HCT116 (cell line): ENCODE measurements around the gene LCN2. TPM values are rescaled to one million over a fixed set of nuclear protein-coding genes. Genes with fewer than 3 reads are reported as not detected.

Source experiments
- ATAC-seq: fragments of 200-7000 bp; cut with Tn5 transposase; 2 replicates; pipeline ENCODE4 v1.9.1; 2020; ENCODE audit warnings: mild to moderate bottlenecking, moderate library complexity
- BruUV-seq: library from RNA; stranded (reverse); fragments of 400-500 nt; replicated peaks from 2 replicates; lab custom pipeline; 2021; lab: Mats Ljungman, UMichigan
- CTCF ChIA-PET: fragments of 300-600 bp; sonication (Branson Sonifier 250); formaldehyde crosslinking; loops from one replicate; lab custom pipeline; 2021; ENCODE audit warnings: antibody characterized with exemption; lab: Charles Lee
- POLR2A ChIA-PET: fragments of 300-600, 350-600 bp; sonication (Branson Sonifier 250); formaldehyde crosslinking; loops from one replicate; lab custom pipeline; 2021; ENCODE audit warnings: antibody characterized with exemption; lab: Charles Lee
- RAD21 ChIA-PET, 2 experiments: fragments of 300-600 bp; sonication (Branson Sonifier 250); formaldehyde crosslinking; loops; one replicate each; lab custom pipeline; 2023; ENCODE audit warnings: low total read pairs in 2 of 2; ENCODE audit not compliant: uncharacterized antibody in 2 of 2, unreplicated experiment in 2 of 2, low non-redundant PET in 1 of 2; lab: Charles Lee
- DNase-seq: peaks from one replicate; pipeline ENCODE4 v3.0.0-alpha.2; 2010; ENCODE audit warnings: low read depth, low spot score
- H2AFZ ChIP-seq: fragments of 200-600 bp; shearing (Covaris generic), sonication (generic); 2 replicates; pipeline ENCODE4 v1.6.1; 2017; ENCODE audit warnings: low read depth, mixed run types, mixed read lengths, antibody characterized with exemption, low read length; ENCODE audit not compliant: poor library complexity, severe bottlenecking
- H3K27ac ChIP-seq: 2 replicates; pipeline ENCODE4 v1.5.1; 2012; ENCODE audit warnings: low read depth, low read length
- H3K27me3 ChIP-seq: fragments of 200-600 bp; sonication (generic); 2 replicates; pipeline ENCODE4 v1.6.1; 2016; ENCODE audit warnings: mixed run types, low read length, mixed read lengths; ENCODE audit not compliant: insufficient read depth
- H3K36me3 ChIP-seq, 2 experiments: fragments of 200-500 bp in 1 of 2; fragments of 200-600 bp in 1 of 2; sonication (Bioruptor generic) in 1 of 2; sonication (generic) in 1 of 2; 2 replicates each; pipeline versions ENCODE4 v1.5.1 to v1.6.1; 2014 to 2016; ENCODE audit warnings: low read length in 2 of 2, inconsistent platforms in 1 of 2, mixed read lengths in 1 of 2, mixed run types in 1 of 2; ENCODE audit not compliant: insufficient read depth in 2 of 2, control insufficient read depth in 1 of 2
- H3K4me1 ChIP-seq, 2 experiments: fragments of 200-600 bp in 1 of 2; sonication (generic) in 1 of 2; 2 replicates each; pipeline versions ENCODE4 v1.5.1 to v1.6.1; 2012 to 2017; ENCODE audit warnings: low read length in 2 of 2, inconsistent platforms in 1 of 2, mild to moderate bottlenecking in 1 of 2, mixed read lengths in 1 of 2, mixed run types in 1 of 2, moderate library complexity in 1 of 2; ENCODE audit not compliant: insufficient read depth in 2 of 2, control insufficient read depth in 1 of 2
- H3K4me2 ChIP-seq: fragments of 200-600 bp; sonication (generic); 2 replicates; pipeline ENCODE4 v1.6.1; 2017; ENCODE audit warnings: mixed run types, low read length, mixed read lengths
- H3K4me3 ChIP-seq, 2 experiments: fragments of 200-600 bp in 1 of 2; sonication (generic) in 1 of 2; replicated peaks in 1 of 2; 2 replicates each; pipeline ENCODE4 v1.5.1; 2011 to 2016; ENCODE audit warnings: low read length in 2 of 2, control low read depth in 1 of 2, low read depth in 1 of 2, mild to moderate bottlenecking in 1 of 2, mixed read lengths in 1 of 2, mixed run types in 1 of 2
- H3K79me2 ChIP-seq: fragments of 200-600 bp; sonication (generic); 2 replicates; pipeline ENCODE4 v1.6.1; 2017; ENCODE audit warnings: mild to moderate bottlenecking, mixed run types, low read length, moderate library complexity, mixed read lengths; ENCODE audit not compliant: insufficient read depth
- H3K9ac ChIP-seq: fragments of 200-600 bp; sonication (generic); 2 replicates; pipeline ENCODE4 v1.6.1; 2016; ENCODE audit warnings: low read length, mixed read lengths
- H3K9me2 ChIP-seq: fragments of 200-600 bp; sonication (generic), shearing (Covaris generic); 2 replicates; pipeline ENCODE4 v1.6.1; 2017; ENCODE audit warnings: mixed run types, mild to moderate bottlenecking, moderate library complexity; ENCODE audit not compliant: insufficient read depth
- H3K9me3 ChIP-seq, 2 experiments: fragments of 200-500 bp in 1 of 2; fragments of 200-600 bp in 1 of 2; sonication (Bioruptor generic) in 1 of 2; sonication (generic) in 1 of 2; 2 replicates each; pipeline ENCODE4 v1.6.1; 2014 to 2017; ENCODE audit warnings: low read length in 2 of 2, mixed read lengths in 2 of 2, inconsistent platforms in 1 of 2, low read depth in 1 of 2, mild to moderate bottlenecking in 1 of 2, mixed run types in 1 of 2, moderate library complexity in 1 of 2; ENCODE audit not compliant: control insufficient read depth in 1 of 2, insufficient read depth in 1 of 2
- H4K20me1 ChIP-seq: fragments of 200-600 bp; sonication (generic), shearing (Covaris generic); 2 replicates; pipeline ENCODE4 v1.6.1; 2017; ENCODE audit warnings: mixed run types, mild to moderate bottlenecking, moderate library complexity; ENCODE audit not compliant: insufficient read depth
- POLR2A ChIP-seq: IDR thresholded peaks from 2 replicates; pipeline ENCODE4 v1.7.0; 2011; ENCODE audit warnings: borderline replicate concordance; ENCODE audit not compliant: insufficient read depth, insufficient read length; ENCODE audit errors: extremely low read depth
- ZBTB33 ChIP-seq: IDR thresholded peaks from 2 replicates; pipeline ENCODE4 v1.6.1; 2011; ENCODE audit warnings: mild to moderate bottlenecking, low read length, moderate library complexity; ENCODE audit not compliant: insufficient replicate concordance; ENCODE audit errors: extremely low read depth
- ZNF274 ChIP-seq: fragments of 200-500 bp; sonication (Bioruptor generic); IDR thresholded peaks from 2 replicates; pipeline ENCODE4 v1.6.1; 2014; ENCODE audit warnings: mild to moderate bottlenecking, low read depth, low read length, inconsistent platforms
- intact Hi-C: fragments of 100-400 bp; cut with micrococcal nuclease; formaldehyde crosslinking; loops from 2 replicates; pipeline ENCODE4 v1.10.0; 2022
- total RNA-seq: library from RNA; stranded (reverse); gene quantifications from one replicate; pipeline ENCODE4 v1.2.1, GENCODE V29; 2021; ENCODE audit not compliant: unreplicated experiment

Gene LCN2
- total RNA-seq, 1 experiment from 2014 or later = 9.2 TPM

- intact Hi-C loops = no loop called here
- H3K9me3 ChIP-seq = no peaks in the 10 kb centered on the region
- no peaks in the 10 kb centered on the region for H4K20me1 ChIP-seq
- no peaks in the 10 kb centered on the region for H3K36me3 ChIP-seq
- ATAC-seq = no peak
- H3K4me3 ChIP-seq = no peak overlapping the region
- DNase-seq = no peak
- H3K27me3 ChIP-seq = no peaks in the 10 kb centered on the region
- ChIA-PET RAD21 (no interaction called here), CTCF (interaction anchor here (1.2 kb wide), 1 partner anchor 8 kb away, joined by 6 read pairs; the partner anchor contains the start of gene BBLN), POLR2A (interaction anchor here (1.0 to 2.1 kb wide), 2 partner anchors 8 to 10 kb away, joined by 3 to 7 read pairs; partner anchors contain the start of gene BBLN)
- no TSS peak for BruUV-seq
- no peak overlapping the region for H2AFZ ChIP-seq
- H3K9ac ChIP-seq = no peak overlapping the region
- peaks cover 10 to 29% of the 10 kb centered on the region in 2 experiments for H3K4me1 ChIP-seq
- H3K9me2 ChIP-seq = no peaks in the 10 kb centered on the region
- TF ChIP-seq POLR2A = no peak
- no peak for TF ChIP-seq ZNF274
- no peak for TF ChIP-seq ZBTB33
- H3K4me2 ChIP-seq = no peak overlapping the region
- H3K27ac ChIP-seq = no peak overlapping the region
- no peaks in the 10 kb centered on the region for H3K79me2 ChIP-seq
Observed at GRCh38 chr9:128151309-128152132, 2.3 kb downstream of the LCN2 start.
